Measurements from ENCODE around the gene USP49.

GRCh38 chr6:41815587-41815986 lies 79.6 kb downstream of the USP49 start:
- TF ChIP-seq CTCF (conservative IDR thresholded peaks at IDR 0.05; ENCODE audit: low read depth, low read length): no peak
- TF ChIP-seq CEBPB (IDR thresholded peaks at IDR 0.05; ENCODE audit: low read depth, low read length): no peak
- TF ChIP-seq POLR2A (IDR thresholded peaks at IDR 0.05; ENCODE audit: low read depth, low read length): no peak
- TF ChIP-seq RFX5 (IDR thresholded peaks at IDR 0.05; ENCODE audit: low read depth, low read length): no peak

All from IMR-90 (cell line).